Stimulated activated CD8-positive, alpha-beta memory T cell treated with anti-CD3 and anti-CD28 coated beads, Interleukin-7, amount 100 ng/mL, for 48 hours (primary cell): ENCODE data around the gene GRID1.

ENCODE experiments used
- DNase-seq, 2 donors: peaks; one replicate each; pipeline ENCODE4 v3.0.0-alpha.2; 2020; ENCODE audit warnings: low read depth in 1 of 2; ENCODE audit errors: extremely low read depth in 1 of 2

Gene GRID1

DNA sequence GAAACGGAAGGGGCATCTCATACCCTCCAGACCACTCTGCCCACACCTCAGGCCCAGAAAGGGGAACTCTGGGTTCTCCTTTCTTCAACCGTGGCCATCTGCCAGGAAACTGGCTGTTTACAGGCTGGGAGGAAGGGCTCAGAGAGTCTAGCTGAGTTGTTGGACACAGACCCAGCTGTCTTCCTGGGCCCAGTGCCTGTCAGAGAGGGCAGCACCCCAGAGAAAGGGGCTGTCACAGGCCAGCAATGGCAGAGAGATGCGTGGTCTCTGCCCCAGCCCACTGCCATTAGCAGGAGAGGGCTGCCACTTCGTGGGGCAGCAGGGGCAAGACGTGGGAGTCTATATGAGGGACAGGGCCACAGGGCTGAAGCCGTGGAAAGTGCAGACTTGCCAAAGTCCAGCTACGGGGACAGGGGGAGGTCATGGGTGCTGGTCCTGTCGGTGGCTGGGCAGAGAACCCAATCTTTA, 11.0 kb downstream of the GRID1 start:
- DNase-seq = no peak

DNA sequence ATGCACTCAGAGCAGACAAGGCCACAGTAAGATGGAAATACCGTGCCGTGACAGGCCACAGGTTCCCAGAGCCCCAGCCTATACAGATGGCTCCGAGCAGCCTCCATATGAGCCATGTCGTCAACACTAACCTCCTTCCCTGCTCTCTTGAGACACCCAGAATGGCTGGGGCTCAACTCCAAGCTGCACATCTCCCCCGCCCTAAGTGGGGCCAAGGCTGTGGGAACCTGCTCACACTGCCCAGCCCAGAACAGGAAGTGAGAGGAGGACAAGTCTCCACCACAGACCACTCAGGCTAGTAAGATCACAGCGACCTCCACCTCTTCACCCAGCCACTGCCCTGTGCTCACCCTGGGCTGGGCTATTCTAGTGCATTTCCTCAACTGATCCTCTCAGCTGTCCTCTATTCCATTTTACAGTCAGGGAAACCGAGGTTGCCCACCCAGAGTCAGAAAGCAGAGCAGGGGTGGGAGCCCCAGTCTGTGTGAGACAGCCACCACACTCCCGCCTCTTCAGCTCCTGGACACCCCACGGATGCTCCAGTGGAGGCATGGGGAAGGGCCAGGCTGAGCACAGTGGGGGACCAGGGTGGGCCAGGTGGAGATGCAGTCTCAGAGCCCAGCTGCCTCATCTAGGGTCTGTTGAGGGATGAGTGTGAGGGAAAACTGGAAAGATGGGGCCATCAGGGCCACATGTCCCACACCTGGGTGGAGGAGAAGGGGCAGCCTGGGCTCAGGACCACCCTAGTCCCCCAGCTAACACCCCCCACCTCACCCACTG, 11.6 kb downstream of the GRID1 start:
- no peak for DNase-seq

DNA sequence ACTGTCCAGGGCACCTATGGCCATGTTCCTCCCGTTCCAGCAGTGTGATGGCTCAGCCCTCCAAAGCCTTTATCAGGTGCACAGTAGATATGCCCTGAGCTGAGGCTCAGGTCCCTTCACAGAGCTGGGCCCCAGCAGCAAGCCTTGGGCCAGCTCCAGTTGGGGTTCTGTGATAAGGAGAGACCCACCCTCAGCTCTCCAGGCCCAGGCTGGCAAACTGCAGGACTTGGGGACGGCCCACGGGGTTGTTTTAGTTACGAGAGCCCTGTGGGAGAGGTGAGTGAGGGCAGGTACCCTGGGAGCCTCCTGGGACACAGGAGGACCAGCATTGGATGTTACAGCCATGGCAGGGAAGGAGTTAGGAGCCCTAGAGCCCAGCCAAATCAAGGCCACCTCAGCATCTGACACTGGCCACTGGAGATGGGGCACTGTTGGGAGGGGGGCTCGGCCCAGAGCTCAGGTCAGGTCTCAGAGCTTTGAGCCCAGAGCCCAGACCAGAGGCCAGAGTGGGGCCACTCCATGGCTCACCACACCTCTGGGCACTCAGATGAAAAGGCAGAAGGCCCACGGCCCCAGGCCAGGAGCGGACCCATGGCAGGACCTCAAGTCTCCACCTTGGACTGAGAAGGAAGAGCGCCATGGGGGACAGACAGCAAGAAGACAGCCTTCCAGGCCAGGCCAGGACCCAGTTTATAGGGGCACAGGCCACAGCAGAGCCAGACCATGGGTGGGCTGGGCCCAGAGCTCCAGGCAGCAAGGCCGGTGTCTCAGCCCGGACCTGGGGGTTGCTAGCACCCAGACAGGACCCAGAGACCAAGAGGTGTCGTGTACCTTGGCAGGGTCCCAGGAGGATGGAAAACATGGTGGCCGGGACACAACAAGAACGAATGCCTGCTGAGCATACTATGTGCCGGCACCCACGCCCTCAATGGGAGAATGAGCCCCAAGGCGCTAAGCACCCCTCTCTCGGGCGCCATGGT, 12.8 kb downstream of the GRID1 start:
- no peak for DNase-seq

DNA sequence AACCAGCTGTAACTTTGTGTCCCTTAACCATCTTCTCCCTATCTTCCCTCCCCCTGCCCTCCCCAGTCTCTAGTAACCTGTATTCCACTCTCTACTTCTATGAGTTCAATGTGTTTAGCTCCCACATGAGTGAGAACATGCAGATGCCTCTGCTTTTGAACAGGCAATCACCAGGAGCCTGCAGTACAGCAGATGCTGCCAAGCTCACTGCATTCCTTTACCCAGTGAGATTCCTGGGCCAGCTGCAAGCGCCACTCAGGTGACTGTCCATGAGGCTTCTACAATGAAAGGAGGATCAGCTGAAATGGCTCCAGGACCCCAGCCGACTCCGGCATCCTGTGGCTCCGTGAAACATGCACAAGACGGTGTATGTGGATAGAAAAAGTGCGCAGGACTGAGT, 15.7 kb downstream of the GRID1 start:
- no peak for DNase-seq

DNA sequence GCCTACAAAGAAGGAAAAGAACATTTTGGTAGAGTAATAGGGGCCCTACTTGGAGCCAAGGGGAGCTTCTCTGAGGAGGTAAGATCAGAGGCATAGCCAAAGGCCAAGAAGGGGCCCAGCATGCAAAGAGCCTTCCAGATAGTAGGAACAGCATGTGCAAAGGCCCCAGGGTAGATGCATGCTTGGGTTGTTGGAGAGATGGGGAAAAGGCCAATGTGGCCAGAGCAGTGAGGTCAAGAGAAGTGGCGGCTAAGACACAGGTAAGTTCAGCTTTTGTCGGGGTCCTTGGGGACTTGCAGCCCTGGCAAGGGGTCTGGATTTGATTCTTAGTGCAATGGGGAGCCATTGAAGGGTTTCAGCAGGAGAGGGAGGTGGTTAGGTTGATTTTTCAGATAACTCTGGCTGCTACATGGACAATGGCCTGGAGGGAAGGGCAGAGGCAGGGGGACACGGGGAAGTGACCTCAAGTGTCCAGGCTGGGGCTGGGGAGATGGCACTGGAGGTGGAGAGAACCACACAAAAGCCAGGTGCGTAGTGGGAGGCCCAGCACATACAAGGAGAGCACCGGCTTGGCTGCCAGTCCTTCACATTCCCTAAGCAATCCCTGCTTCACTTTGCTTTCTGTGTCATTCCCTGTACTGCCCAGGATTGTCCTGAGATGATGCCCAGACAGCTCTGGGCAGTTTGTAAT, 16.5 kb downstream of the GRID1 start:
- DNase-seq = no peak

DNA sequence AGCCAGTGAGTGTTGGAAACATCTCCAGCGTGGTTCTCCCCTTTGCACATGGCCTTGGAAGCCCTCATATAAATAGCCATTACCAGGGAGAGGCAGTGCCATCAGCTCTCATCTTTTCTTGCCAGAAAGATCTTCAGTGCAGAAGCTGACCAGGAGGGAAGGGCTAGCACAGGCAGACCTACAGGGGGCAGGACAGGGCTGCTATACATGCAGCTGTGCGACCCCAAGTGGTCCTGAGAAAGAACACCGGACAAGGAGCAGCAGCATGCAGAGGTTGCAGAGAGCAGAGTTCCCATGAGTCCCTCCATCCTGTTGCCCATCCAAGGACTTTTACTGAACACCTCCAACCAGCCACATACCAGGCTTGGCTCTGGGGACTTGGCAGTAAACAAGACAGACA, 17.1 kb downstream of the GRID1 start:
- no peak for DNase-seq

DNA sequence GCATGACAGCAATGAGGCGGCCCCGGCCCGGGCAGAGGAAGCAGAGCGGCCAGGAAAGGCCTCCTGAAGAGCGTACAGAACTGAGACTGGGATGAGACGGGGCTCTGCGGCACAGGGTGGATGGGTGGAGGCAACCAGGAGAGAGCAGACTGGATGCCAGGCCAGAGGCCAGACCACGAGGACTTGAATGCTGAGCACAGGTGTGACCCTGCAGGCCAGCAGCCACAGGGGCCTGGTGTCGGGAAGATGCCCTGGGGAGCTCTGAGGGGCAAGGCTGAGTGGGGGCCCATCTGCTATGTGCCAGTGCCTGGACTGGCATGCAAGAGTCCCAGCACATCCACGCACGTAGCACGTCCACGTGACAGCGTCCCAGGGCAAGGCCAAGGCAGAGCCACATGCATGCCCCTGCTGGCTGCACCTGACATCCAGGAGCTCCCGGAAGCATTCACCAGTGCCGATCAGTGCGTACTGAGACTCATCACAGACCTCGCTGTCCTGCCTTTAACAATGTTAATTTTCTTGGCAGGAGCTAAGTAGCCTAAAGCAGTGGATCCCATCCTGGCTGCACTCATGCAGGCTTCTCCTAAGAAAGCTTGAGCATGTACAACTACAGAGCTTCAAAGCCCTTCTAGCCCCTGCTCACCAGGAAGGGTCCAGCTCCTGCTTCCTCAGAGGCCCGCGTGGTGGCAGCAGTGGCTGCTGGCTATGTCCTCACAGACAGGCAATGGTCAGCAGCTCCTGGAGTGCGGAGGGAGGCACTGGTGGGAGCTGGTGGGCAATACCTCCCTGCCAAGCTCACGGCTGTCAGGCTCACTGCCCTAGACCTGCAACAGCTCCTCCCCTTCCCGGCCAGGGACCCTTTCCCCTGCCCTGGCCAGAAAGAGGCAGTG, 18.0 kb downstream of the GRID1 start:
- no peak for DNase-seq

DNA sequence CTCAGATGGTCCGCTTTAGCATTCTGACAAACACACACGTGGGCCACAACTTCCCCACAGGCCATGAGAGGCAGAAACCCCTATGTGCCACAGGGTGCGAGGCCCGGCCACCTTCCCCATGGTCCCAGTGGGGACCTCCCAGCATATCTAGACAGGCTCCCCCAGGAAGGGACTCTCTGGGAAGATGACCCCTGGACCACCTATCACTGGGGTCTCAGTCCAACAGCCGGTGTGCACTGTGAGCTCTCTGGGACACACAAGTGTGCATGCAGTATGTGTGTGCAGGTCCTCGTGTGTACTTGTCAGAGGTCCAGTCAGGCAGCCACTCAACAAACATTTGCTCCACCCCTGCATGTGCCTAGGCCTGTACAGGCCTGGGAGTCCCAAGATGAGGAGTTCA, 18.7 kb downstream of the GRID1 start:
- DNase-seq = no peak

DNA sequence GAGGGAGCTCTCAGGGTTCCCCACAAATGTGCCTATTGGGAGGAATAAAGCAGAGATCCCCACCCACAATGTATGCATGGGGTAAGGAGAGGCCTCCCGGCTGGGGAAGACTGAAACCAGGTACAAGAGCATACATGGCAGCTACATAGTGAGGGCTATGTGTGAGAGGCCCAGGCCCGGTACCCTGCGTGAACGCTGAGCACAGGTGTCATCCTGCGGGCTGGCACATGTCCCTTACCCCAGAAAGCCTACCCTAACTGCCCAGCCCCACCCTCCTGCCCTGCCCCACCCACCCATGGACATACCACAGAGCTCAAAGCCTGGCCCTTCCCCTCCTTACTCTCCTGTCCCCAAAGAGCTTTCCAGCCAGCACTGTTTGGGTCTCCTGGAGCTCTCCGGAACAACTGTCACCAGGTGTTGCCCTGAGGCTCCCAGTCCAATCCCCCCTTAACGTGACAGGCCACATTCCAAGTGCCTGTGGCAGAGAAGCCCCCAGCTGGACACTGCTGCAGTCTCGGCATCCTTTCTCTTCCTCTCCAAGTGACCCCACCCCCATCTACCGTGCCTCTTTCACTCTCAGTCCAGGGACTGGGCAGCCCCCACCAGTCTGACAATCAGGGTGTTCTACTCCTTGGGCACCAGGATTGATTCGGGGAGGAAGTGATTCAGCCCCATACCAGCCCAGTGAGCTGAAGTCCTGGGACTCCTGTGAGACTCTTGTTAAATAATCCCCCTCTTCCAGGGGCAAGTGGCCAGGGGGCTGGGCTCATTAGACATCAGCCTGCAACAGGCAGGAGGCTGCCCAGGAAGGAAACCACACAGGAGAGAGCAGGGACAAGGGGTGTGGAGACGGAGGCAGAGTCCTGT, 19.6 kb downstream of the GRID1 start:
- no peak for DNase-seq

DNA sequence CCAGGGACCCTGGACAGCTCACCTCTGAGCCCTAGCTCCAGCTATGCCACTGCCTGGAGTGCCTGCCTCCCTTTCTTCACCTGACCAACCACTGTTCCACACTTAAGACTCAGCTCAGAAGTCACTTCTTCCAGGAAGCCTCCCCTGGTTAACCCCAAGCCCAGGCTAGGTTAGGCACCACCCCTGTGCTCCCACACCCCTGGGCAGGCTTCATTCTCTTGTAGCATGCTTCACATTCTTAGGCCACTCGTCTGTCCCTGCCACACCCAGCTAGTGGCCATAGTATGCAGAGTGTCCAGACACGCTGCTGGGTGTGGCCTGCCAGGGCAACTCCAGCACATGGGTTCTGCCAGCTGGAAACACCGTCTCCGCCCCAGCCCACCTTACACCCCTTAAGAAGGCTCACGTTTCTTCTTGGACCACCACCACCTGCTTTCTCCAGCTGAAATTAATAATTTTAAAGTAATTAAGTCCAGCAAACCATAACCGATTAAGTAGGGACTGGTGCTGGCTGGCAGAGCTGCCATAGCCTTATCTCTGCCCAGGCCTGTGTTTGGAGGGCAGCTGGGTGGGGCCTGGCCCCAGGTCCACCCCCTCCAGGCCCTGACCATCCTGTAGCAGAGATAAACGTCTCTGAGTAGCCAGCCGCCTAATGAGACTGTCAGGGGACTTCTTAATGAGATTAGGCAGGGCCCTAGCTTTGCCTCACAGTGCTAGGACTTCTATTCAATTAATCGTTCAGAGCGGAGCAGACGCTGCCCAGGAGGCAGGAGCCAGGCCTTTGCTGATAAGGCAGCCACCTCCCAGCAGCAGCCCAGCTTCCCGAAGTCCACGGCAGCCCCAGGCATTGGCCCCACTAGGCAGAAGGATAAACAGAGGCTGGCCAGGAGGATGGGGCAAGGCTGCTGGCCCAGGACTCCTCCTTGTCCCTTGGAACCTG, 20.5 kb downstream of the GRID1 start:
- no peak for DNase-seq

DNA sequence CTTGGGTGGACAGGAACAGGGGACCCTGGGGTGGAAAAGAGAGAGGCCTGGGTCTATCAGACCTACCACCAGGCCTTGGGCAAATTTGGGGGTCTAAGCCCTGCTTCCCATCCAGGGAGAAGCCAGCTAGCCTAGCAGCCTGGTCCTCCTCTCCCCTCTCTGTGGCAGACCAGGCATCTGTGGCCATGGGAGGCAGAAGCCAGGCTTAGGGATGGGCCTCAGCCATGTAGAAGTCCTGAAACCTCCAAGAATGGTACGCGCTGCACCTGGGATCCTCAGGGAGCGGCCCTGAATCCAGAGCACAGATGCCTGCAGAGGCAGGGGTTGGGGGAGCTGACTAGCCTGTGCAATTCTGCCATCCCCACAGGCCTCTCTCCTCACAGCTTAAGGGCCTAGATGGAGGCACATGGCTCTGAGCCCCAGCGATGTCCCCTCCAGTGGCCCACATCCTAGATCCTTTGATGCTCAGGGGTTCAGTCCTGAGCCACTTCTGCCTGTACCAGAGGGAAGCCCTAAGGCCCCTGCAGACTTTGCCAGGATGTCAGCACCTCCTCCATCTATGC, 21.2 kb downstream of the GRID1 start:
- no peak for DNase-seq

DNA sequence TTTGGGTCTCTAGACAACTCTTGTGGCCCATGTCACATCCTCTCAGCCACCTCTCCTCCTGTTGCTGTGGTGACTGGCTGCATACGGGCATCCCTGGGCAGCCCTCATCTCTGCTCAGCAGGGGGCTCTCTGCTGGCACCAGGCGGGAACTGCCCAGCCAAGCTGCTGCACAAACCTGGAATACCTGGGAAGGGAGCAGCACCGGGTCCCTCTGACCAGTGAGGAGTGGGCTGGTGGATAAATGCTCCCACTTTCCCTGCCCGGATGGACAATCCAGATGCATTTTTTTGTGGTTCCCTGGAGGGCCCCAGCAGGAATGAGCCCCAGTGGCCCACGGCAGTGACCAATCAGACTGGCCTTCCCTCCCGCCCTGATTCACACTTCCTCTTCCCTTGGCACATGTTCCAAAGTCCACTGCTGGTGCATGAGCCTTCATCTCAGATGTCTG, 21.9 kb downstream of the GRID1 start:
- no peak for DNase-seq

DNA sequence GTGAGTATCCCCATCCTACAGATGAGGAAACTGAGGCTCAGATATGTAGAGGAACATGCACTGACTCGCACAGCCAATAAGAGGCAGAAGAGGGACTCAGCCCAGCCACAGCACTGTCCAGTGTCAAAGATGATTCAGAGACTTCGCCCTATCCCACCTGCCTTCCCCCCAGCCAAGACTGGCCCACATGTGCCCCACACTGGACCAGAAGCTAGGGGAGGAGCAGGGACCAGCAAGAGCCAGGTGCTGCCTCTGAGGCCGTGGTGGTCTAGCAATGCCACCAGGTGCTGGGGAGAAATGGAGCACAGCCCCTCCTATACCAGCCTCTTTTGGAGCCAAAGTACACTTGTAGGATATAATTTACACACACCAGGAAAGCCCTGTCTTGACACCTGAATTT, 22.3 kb downstream of the GRID1 start:
- DNase-seq = no peak

DNA sequence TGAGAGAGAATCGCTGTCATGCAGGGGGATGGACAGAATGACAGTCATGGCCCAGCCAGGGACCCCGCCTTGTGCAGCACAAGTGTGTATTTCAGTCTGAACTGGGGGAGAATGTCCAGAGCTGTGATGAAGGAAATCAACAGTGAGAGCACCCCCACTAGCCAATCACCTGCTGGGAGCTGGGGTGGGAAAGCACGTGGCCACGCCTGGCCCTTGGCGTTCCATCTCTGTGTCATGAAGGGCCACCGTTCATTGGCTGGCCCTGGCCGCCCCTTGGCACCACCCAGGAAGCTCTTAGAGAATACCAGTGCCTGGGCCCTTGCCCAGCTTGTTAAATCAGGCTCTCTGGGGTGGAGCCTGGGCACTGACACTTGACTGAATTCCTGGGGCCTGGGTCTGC, 22.8 kb downstream of the GRID1 start:
- no peak for DNase-seq

DNA sequence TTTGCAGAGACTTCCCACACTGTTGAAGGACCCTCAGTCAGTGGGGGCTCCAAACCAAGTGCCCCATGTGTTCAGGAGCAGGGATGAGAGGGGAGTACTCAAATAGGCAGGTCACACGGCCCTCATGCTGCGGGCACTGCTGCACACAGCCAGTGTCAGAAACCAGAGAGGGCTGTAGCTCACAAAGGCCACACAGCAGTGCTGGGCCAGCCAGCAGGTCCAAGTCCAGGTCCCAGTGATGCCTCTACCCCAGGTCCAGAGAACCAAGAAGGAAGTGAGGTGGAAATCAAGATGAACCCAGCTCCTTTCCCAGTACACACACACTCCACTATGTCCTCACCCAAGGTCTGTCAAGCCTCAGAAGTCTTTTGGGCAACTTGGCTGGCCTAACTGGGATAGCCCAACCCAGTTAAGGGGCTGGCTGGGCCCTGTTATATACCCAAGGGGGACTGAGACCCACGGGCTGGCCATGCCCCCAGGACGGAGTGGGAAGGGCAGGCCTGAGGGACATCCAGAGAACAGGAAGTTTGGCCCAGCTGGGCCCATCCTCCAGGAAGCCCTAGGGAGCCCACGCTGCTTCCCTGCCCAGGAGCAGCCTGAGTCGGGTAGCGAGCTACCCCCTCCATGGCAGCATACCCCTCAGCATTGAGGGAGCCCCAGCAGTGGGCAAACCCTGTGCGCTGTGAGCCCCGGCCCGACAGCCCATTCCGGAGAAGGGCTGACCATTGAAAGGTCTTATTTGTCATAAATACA, 24.3 kb downstream of the GRID1 start:
- DNase-seq = no peak

DNA sequence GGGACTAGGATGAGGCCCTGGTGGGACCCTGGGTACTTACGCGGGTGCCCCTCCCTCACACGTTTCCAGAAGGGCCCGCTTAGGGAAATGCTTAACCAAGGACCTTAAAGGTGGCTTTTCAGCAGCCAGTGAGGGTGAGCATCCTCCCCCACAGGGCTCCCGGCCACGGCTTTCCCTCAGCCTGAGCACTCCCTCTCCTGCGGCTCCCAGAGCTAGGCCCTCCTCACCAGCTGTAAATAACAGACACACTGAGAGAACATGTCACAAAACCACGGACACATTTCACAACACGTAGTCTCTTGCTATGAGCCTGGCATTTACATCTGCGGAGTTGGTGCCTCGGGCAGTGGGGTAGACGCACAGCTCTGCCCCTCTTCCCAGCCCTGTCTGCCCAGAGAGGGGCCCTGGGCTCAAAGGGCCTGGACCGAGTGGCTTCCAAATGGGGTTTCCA, 25.2 kb downstream of the GRID1 start:
- no peak for DNase-seq

DNA sequence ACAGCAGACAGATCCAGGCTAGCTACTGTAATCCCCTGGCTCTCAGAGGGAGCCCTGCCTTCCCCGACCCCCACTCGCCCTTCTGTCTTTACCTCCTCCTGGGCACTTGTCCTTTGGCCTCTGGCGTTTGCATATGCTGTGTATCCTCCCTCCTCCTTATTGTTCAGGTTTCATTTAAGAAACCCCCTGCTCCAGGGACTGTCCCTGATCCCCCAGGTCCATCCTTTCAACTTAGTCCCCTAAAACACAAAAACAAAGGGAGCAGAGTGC, 25.7 kb downstream of the GRID1 start:
- DNase-seq = no peak
